GM23338 (cell line): ENCODE measurements around the gene NR4A2.
A peak's percentile ranks its signal among the peaks of the same experiment; 100 is the strongest.

Experiments used
- CREB1 ChIP-seq: fragments of 250-450 bp; sonication (Bioruptor Pico); IDR thresholded peaks from 2 replicates; pipeline ENCODE4 v1.5.0; 2020; ENCODE audit warnings: low read depth, mild to moderate bottlenecking, moderate library complexity
- EZH2 ChIP-seq: fragments of 200-600 bp; sonication (generic); IDR thresholded peaks from one replicate; pipeline ENCODE4 v1.8.0; 2017; ENCODE audit warnings: antibody characterized with exemption, mild to moderate bottlenecking, low read depth; ENCODE audit not compliant: unreplicated experiment
- EZH2phosphoT487 ChIP-seq: fragments of 200-600 bp; sonication (generic); IDR thresholded peaks from one replicate; pipeline ENCODE4 v1.8.1; 2018; ENCODE audit warnings: antibody characterized with exemption; ENCODE audit not compliant: unreplicated experiment
- POLR2AphosphoS5 ChIP-seq: IDR thresholded peaks from 2 replicates; pipeline ENCODE4 v1.6.1; 2016; ENCODE audit warnings: antibody characterized with exemption, low read depth
- REST ChIP-seq: IDR thresholded peaks from one replicate; pipeline ENCODE4 v1.6.1; 2018; ENCODE audit warnings: antibody characterized with exemption; ENCODE audit not compliant: unreplicated experiment
- TF ChIP-seq, protein P1 (sequence below), 2 experiments: fragments of 200-600 bp in 1 of 2; sonication (generic) in 1 of 2; conservative IDR thresholded peaks; 2 replicates each; pipeline versions ENCODE4 v1.5.1 to v1.6.1; 2016 to 2017; ENCODE audit warnings: antibody characterized with exemption in 2 of 2, low read depth in 2 of 2, mild to moderate bottlenecking in 2 of 2, moderate library complexity in 1 of 2

- no peak for TF ChIP-seq CREB1
- TF ChIP-seq, protein P1, sequence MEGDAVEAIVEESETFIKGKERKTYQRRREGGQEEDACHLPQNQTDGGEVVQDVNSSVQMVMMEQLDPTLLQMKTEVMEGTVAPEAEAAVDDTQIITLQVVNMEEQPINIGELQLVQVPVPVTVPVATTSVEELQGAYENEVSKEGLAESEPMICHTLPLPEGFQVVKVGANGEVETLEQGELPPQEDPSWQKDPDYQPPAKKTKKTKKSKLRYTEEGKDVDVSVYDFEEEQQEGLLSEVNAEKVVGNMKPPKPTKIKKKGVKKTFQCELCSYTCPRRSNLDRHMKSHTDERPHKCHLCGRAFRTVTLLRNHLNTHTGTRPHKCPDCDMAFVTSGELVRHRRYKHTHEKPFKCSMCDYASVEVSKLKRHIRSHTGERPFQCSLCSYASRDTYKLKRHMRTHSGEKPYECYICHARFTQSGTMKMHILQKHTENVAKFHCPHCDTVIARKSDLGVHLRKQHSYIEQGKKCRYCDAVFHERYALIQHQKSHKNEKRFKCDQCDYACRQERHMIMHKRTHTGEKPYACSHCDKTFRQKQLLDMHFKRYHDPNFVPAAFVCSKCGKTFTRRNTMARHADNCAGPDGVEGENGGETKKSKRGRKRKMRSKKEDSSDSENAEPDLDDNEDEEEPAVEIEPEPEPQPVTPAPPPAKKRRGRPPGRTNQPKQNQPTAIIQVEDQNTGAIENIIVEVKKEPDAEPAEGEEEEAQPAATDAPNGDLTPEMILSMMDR (conservative IDR thresholded peaks at IDR 0.05; ENCODE audit: low read depth in 2 of 2) = 0 out of 4 replicates have a peak, but pooled peaks of 1 of the 2 experiments have one; percentile 2
- no peak for TF ChIP-seq POLR2AphosphoS5
- peak; percentile 11 for TF ChIP-seq EZH2
- TF ChIP-seq EZH2phosphoT487 = no peak
- no peak for TF ChIP-seq REST
These were observed 11.9 kb downstream of the NR4A2 start for GRCh38 chr2:156320486-156321098.
